HG02610 (cell line): Measurements from ENCODE around the gene ASAP2.

ENCODE experiments used
- ATAC-seq: cut with Tn5 transposase; IDR thresholded peaks from one replicate; pipeline ENCODE4 v1.9.1; 2021; ENCODE audit warnings: mild to moderate bottlenecking, moderate library complexity; ENCODE audit not compliant: unreplicated experiment

The ASAP2 gene

DNA sequence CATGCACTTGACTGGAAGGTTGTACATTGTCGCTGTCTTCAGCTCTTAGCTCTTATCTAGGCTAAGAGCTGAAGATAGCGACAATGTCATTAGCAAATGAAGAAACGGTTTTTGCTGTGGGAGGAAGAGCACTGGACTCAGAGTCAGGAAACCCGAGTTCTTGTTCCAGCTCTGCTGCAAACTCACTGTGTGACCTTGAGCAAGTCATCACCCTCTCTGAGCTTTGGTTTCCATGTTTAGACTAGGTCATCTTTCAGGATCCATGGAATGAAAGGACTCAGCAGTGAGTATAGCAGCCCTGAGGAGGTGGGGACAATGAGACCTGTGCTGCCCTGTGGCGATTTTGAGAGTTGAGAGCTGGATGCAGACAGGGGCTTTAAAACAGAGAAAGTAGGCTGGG lies 85.3 kb downstream of the ASAP2 start:
- no peak for ATAC-seq

DNA sequence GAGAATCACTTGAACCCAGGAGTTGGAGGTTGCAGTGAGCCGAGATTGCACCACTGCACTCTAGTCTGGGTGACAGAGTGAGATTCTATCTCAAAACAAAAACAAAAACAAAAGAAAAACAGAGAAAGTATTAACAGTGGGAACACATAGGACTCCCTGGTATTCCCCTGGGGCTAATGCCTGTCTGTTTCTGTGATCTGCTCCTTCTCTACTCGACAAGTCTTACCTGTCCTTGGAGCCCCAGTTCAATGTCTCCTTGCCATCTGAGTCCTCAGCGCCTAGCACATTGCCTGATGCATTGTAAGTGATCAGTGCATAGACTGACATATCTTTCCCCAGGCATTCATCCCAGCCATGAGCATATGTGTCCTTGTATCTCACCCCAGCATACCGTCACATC lies 85.8 kb downstream of the ASAP2 start:
- no peak for ATAC-seq

DNA sequence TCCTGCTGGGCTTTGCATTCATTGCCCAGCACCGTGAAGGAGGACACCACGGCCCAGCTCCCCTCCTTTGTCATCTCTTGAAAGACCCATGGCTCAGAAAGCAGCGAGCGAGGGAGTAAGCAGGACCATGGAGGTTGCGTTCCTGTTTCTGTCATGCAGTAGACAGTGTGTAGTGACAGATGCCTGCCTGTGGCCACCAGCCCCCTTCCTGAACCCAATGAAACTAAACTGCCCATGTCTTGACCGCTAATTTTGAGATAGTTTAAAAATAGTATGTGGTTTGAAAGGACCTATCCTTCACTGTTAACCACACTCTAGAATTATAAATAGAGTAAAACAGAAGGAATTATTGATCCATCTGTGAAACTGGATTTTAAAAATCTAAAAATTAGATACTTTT lies 88.2 kb downstream of the ASAP2 start:
- no peak for ATAC-seq

DNA sequence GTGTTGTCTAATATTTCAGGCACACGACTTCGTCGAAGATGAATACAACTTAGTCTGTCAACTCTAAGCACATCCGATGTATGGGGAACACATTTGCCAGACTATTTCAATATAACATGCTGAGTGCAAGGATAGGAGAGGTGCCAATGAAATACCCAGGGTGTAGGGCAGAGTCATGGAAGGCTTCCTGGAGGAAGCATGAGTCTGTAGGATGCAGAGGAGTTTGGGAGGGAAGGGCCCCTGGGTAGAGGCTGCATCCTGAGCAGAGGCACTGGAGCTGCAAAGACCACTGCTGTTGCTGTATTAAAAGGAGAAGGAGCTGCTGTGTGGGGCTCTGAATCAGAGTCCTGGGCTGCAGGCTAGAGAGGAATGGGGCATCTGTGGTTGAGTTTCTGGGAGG lies 89.9 kb downstream of the ASAP2 start:
- no peak for ATAC-seq

DNA sequence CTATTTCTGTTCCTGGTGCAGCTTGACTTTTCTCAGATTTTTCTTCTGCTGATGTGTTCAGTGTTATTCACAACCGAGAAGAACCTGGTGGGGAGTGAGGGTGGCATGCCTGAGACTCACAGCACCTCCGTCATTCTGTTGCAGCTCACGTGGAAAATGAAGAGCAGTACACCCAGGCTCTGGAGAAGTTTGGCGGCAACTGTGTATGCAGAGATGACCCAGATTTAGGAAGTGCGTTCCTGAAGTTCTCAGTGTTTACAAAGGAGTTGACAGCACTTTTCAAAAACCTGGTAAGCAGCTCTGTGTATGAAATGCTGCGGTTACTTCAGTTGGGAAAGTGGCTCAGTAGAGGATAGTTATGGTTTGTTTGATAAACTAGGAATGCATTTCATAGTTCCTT lies 90.5 kb downstream of the ASAP2 start:
- ATAC-seq, result no peak

DNA sequence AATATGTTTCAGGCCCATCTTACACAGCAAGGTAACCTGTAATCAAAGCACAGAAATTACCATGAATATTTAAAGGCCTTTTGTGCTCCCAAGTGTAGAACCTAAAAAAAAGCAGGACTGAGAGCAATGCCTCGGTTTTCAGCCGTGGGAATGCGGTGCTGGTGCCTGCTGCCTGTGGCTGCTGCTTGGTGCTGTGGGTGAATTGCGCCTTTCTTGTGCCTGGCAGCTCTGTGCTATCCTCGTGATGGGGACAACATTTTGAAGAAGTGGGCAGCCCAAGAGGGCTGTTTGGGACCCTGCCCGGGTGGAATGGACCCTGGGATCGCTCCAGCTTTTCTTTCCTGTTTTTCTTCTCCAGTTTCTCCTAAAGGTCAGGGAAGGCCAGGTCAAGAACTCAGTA lies 91.2 kb downstream of the ASAP2 start:
- ATAC-seq, result no peak

DNA sequence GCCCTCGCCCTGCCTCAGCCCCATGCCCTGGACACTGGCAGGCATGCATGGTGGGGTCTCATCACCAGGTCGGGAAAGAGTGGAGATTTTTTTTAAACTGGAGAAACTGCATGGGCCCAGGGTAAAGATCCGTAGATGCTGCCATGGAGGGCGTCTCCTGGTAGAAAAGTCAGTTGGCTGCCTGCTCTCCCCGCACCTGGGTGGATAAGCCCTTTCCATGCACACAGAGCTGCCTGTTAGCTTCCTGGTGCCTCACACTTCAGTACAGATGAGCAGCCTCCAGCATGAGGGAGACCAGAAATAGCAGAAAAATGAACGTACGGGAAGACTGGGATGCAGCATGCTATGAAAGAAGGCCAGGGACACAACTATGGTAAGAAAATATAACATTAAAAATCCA lies 92.0 kb downstream of the ASAP2 start:
- no peak for ATAC-seq

DNA sequence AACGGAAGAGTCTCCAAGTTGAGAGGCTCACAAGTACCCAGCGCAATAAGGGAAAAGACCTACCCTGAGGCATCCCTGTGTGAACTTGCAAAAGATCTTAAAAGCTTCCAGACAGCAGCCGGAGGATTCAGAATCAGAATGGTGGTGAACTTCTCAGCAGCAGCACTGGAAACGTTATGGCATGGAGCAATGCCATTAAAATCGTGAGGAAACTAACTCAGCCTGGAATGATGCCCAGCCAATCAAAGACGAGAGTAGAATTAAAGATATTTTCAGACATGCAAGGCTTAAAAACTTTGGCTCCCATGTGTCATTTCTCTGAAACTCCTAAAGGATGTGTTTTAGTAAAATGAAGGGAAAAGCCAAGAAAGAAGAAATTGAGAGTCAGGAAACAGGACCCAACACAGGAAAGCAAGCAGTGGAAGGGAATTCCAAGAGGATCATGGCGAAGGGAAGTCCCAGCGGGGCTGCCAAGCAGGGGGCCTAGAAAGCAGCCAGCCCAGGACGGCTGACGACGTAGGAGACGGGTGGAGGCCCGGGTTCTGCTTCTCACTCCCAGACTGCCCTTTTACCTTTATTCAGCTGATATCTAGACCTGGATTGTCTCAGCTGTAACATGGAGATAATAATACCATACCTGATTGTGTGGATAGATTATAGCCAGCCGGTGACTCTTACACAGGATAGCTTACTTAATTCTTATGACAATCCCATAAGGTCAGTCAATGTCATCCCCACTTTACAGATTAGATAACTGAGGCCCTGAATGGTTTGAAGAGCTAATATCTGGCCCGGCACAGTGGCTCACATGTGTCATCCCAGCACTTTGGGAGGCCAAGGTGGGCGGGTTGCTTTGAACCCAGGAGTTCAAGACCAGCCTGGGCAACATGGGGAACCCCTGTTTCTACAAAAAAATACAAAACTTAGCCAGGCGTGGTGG lies 92.8 kb downstream of the ASAP2 start:
- no peak for ATAC-seq

DNA sequence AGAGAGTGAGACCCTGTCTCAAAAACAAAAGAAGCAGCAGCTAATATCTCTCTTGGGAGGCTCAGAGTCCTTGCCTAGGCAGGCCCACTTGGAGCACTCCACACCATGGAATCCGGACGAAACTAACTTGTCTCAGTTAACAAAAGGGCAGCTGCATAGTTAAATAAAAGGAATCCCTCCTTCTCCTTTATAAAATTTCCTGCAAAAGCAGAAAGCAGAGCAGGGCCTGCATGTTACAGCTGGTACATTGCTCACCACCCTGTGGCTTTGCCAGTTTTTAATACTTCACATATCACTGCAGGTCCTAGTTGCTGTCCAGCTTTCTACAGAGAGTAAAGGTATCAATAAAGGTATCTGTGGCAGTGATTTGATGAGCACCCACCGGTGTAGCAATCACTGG lies 93.6 kb downstream of the ASAP2 start:
- no peak for ATAC-seq

DNA sequence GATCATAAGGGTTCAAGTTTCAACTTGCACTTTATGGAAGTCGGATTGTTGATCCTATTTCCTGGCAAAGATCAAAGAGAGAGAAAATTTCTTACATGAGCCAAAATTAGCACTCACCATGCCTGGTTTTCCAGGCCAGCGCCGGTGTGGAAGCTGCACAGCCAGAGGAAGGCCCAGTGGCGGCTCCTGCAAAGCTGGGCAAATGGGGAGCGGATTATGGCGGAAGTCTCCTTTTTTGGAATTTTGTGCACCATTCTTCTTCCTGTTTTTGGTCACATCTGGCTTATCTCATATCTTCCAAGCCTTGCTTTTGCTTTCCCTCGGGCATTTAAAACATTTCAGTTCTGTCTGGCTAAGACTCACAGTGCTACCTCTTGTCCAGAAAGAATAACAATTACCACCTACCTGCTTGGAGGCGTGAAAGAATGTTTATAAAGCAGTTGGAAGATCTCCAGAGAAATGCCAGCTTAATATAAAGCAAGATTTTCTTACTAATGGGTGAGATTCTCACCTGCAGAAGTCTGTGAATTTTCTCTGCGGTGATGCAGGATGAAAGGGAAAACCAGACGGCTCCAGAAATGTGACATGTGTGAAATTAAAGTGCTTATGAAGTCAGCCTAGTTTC lies 94.3 kb downstream of the ASAP2 start:
- no peak for ATAC-seq

DNA sequence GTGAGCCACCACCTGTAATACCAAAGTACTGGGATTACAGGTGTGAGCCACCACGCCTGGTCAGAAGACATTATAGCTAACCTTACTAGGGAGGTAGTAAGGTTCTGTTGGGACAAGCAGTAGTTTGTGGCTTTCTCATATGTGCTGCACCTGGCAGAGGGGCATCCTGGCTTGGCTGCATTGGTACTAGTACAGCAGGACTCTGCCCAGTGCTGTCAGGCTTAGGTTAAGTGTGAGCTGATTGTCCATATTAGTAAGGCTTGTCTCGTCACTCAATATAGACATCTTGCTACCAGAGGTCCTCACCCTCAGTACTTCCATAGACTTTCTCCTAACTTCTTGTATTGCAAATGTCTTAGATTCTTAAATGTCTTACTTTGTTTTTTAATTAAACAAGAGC lies 96.1 kb downstream of the ASAP2 start:
- ATAC-seq, result no peak

DNA sequence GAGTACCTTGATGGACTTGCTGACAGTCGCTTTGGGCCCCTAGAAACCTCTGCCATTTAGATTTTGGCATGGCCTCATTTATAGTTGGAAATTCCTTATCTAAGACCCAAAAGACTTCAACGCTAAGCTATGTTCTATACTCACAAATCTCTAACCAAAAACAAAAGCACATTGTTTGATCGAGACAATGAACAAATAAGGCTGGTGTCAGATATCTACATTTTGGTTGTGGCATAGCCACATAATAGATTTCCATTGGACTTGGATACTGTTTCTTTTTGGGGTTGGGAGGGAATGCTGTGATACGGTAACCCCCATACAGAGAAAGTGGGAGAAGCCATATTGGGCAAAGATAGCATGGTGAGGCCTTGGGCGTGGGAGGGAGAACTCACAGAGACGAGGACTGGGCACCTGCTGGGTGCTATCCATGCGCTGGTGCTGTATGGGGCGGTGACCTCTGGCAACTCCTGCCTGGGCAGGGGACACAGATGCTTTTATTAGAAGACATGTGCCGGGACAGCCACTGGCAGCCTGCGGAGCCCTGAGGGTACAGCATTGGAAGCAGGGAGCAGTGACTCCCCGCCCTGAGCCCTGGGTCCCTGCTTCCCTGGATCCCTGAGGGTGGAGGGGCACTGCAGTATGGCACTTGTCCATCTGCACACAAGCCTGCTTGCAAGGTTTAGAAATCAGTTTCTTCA lies 97.1 kb downstream of the ASAP2 start:
- ATAC-seq, result no peak

DNA sequence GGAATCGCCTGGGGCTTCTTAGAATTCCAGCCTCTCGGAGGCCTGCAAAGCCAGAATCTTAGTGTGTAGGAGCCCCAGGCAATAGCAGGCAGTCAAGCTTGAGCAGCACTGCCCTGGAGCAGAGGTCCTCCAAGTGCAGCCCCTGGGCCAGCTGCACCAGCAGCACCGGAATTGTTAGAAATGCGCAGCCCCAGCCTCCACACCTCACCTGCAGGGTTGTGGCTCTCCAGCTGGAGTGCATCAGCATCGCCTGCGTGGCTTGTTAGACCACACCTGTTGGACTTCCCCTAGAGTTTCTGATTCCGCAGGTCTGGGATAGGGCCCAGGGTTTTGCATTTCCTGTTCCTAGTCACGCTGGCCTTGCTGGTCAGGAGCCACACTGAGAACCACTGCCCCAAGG lies 100.3 kb downstream of the ASAP2 start:
- no peak for ATAC-seq

DNA sequence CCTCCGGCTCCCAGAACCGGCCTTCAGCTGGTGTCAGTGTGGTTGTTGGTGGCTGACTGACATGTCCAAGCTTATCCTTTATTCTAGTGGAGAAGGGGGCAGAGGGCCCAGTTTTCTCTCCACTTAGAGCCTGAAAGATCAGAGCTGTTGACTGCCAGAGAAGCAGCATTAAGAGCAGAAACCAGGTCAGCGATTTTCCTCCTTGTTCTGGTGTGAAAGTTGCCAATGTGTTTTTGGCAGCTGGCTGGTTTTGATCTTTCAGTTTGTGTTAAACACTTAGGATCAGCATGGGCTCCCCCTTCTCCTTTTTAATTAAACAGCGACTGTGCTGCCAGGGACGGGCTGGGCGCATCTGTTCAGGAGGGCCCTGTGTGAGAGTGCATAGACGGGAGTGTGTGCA lies 100.9 kb downstream of the ASAP2 start:
- ATAC-seq, result no peak

DNA sequence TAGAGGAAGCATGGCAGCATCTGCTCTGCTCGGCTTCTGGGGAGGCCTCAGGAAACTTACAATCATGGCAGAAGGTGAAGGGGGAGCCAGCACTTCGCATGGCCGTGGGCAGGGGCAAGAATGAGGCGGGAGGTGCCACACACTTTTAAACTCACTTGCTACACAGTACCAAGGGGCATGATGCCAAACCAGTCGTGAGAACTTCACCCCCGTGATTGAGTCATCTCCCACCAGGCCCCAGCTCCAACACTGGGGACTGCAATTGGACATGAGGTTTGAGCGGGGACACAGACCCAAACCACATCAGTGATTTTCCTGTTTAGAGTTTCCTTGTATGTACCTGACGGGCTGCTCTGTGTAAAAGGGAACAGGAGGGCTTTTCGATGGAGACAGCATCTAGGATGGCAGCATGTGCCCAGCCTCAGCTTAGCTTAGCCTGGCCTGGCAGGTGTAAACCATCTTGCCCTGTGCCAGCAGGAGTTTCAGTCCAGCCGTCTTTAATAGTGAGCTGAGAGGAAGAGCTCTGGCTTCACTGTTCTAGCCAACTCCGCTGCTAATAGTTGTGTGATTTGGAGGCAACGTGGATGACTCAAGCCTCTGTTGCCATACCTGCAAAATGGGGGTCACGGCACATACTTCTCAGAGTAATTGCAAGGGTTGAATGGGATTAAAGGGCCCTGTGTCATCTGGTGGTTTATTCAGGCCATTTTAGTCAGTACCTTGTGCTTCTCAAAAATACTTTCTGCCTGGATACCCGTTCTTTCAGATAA lies 101.8 kb downstream of the ASAP2 start:
- no peak for ATAC-seq

DNA sequence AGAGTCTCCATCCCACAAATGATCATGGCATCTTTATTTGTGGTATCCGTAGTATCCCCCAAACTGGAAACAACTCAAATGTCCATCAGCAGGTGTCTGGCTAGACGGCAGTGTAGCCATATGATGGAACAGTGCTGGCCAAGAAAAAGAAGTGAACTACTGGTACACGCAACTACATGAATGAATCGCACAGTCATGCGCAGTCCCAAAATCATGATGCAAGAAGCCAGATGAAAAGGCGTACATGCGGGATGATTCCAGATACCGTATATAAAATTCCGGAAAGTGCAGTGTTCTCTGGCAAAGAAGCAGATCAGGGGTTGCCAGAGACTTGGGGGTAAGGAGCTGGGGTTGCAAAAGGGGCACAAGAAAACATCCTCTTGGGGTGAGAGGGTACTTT lies 102.5 kb downstream of the ASAP2 start:
- no peak for ATAC-seq

DNA sequence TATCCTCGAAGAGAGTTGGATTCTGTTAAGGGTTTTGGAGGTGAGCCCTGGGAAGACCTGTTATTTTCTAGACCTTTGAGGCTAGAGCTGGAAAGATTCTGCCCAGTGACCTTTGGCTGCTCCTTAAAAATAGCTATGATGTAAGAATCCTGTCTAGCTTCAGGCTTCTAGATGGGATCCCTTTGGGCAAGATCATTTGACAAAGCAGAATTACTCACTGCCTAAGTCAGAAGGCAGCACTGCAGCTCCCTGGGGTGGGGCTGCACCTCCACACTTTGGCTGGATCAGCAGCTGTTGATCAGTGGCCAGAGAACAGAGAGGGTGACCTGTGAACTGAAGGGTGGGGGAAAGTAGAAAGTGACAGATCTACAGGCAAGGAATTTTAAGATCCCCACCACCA lies 103.8 kb downstream of the ASAP2 start:
- ATAC-seq, result no peak

DNA sequence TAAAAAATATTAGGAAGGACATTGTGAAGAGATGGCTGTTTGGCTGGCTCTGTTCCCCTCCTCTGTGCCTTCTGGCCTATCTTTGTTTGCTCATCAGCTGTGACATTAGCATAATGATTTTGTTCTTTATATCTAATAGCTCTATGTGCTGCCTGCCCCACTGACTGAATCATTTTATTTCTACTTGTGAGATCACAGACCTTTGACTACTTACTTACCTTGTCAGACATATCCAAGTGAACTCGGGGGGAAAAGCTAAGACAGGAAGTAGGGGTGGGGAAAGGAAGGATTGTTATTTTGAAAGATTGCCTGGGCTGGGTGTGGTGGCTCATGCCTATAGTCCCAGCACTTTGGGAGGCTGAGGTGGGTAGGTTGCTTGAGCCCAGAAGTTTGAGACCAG lies 104.2 kb downstream of the ASAP2 start:
- no peak for ATAC-seq

DNA sequence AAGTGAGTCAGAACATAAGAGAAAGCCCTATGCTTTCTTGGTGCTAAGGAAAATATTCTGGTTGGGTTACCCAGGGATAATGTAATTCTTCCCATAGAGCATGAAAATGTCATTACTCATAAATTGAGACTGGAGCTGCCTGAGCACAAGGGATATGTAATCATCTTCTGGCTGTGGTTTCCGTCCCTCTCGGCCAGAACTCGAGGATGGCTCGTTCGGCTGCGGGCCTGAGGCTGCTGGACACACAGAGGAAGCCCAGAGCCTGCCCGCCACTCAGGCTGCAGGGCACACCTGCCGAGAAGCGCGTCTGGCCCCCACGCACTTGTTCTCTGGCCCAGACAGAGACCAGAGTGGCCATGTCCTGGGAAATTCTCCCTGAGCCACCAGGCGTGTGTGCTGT lies 104.9 kb downstream of the ASAP2 start:
- no peak for ATAC-seq

DNA sequence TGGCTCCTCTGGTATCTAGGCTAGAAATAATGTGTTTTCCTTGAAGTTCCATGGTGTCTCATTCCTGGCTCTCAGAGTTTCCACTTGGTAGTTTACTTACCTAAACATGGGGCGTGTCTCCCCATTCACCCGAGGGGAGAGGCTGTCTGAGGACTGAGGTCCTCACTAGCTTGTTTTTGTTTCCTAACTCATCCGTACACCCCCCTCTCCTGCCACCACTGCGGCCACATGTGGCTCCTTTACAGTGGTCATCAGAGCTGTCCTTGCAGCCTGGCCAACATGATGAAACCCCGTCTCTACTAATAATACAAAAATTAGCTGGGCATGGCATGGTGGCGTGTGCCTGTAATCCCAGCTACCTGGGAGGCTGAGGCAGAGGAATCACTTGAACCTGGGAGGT lies 106.0 kb downstream of the ASAP2 start:
- ATAC-seq, result no peak

DNA sequence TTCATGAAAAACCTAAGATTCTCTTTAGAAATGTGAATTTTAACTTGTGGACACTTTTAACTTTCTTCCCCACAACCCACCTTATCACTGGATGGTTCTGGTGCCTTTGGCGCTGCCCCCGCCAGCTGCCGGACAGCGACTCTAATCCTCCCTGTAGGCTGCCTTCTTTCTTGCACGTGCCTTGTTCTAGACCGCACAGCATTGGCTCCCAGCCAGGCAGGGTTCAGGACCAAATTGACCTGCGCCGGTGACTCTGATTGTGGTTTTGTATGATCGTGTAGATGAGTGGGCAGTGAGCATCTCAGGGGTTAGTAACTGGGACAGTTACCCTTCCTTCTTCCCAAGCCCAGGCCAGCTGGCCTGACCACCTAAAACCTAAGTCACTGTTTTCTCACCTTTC lies 106.8 kb downstream of the ASAP2 start:
- no peak for ATAC-seq
